ENCODE data around the gene INAFM1.

Gene INAFM1

DNA sequence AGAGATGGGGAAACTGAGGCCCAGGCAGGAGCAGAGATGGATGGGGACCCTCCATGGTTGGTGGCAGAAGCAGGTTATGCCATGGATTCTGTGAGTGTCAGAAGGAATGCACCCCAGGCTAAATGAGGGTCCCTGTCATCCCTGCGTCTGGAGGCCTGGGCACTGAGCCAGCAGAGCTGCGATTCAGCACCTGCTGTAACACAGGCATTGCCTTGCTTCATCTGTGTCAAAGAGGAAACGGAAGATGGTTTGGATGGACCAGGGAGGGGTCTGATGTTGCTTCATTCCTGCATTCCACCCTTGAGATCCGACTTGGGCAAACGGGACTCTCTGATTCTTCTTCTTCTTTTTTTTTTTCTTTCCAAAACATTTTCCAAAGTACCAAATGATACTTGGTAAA is 36.1 kb downstream of the INAFM1 start:
- no peak for DNase-seq

- DNase-seq, result no peak
Measured at GRCh38 chr19:47312366-47313006, 37.8 kb downstream of the INAFM1 start.

GRCh38 chr19:47313754-47314295 is 39.1 kb downstream of the INAFM1 start:
- DNase-seq, result no peak

- no peak for DNase-seq
Measured at GRCh38 chr19:47315125-47315821, 40.6 kb downstream of the INAFM1 start.

- no peak for DNase-seq
Measured at GRCh38 chr19:47316513-47316912, 41.8 kb downstream of the INAFM1 start.

DNA sequence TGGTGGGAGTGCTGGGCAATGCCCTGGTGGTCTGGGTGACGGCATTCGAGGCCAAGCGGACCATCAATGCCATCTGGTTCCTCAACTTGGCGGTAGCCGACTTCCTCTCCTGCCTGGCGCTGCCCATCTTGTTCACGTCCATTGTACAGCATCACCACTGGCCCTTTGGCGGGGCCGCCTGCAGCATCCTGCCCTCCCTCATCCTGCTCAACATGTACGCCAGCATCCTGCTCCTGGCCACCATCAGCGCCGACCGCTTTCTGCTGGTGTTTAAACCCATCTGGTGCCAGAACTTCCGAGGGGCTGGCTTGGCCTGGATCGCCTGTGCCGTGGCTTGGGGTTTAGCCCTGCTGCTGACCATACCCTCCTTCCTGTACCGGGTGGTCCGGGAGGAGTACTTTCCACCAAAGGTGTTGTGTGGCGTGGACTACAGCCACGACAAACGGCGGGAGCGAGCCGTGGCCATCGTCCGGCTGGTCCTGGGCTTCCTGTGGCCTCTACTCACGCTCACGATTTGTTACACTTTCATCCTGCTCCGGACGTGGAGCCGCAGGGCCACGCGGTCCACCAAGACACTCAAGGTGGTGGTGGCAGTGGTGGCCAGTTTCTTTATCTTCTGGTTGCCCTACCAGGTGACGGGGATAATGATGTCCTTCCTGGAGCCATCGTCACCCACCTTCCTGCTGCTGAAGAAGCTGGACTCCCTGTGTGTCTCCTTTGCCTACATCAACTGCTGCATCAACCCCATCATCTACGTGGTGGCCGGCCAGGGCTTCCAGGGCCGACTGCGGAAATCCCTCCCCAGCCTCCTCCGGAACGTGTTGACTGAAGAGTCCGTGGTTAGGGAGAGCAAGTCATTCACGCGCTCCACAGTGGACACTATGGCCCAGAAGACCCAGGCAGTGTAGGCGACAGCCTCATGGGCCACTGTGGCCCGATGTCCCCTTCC is 45.5 kb downstream of the INAFM1 start:
- no peak for DNase-seq

GRCh38 chr19:47321630-47322029 is 46.9 kb downstream of the INAFM1 start:
- DNase-seq, result no peak

GRCh38 chr19:47322058-47322457 is 47.4 kb downstream of the INAFM1 start:
- DNase-seq, result no peak

DNA sequence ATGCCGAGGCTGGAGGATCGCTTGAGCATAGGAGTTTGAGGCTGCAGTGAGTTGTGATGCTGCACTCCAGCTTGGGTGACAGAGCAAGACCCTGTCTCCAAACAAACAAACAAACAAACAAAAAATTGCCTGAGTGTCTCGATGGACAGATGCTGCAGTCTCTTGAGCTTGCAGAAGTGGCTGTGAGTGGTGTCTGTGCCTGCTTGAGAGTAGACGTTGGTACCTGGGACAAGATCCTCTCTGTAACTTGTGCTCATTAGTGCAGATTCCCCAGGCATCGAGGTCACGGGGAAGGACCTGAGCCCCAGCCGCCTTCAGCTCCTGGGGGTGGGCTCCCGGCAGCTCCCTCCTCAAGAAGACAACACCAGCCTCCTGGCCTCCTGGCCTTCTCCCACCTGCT is 48.7 kb downstream of the INAFM1 start:
- DNase-seq, result no peak

GRCh38 chr19:47323872-47324271 is 49.2 kb downstream of the INAFM1 start:
- no peak for DNase-seq

GRCh38 chr19:47324502-47324901 is 49.8 kb downstream of the INAFM1 start:
- DNase-seq, result no peak

All from cerebellar nuclear complex (tissue), 1 donor.